Loucy (cell line): Measurements from ENCODE around the gene CENPP.

Experiments
- H2AFZ ChIP-seq: fragments of 200-600 bp; sonication (generic); 2 replicates; pipeline ENCODE4 v1.6.0; 2016; ENCODE audit warnings: antibody characterized with exemption, mild to moderate bottlenecking, low read length, moderate library complexity
- H3F3A ChIP-seq: fragments of 200-600 bp; 2 replicates; pipeline ENCODE4 v1.6.0; 2016; ENCODE audit warnings: antibody characterized with exemption, low read depth, mild to moderate bottlenecking
- H3K27me3 ChIP-seq: fragments of 200-600 bp; sonication (generic); 2 replicates; pipeline ENCODE4 v1.6.1; 2014; ENCODE audit warnings: low read length, mild to moderate bottlenecking; ENCODE audit not compliant: insufficient read depth, poor library complexity, severe bottlenecking
- H3K36me3 ChIP-seq: fragments of 200-600 bp; sonication (generic); 2 replicates; pipeline ENCODE4 v1.6.1; 2016; ENCODE audit warnings: low read length; ENCODE audit not compliant: insufficient read depth
- H3K4me1 ChIP-seq: fragments of 200-600 bp; sonication (generic); 2 replicates; pipeline ENCODE4 v1.5.1; 2014; ENCODE audit warnings: low read length, mild to moderate bottlenecking; ENCODE audit not compliant: insufficient read depth, poor library complexity, severe bottlenecking
- H3K4me2 ChIP-seq: fragments of 200-600 bp; sonication (generic); 2 replicates; pipeline ENCODE4 v1.6.0; 2014; ENCODE audit warnings: antibody characterized with exemption, low read length, low read depth, mild to moderate bottlenecking; ENCODE audit not compliant: poor library complexity, severe bottlenecking
- H3K4me3 ChIP-seq: fragments of 200-600 bp; sonication (generic); 2 replicates; pipeline ENCODE4 v1.5.1; 2014; ENCODE audit warnings: low read length, mild to moderate bottlenecking, mixed read lengths; ENCODE audit not compliant: poor library complexity, severe bottlenecking
- H3K79me2 ChIP-seq: fragments of 200-600 bp; sonication (generic); 2 replicates; pipeline ENCODE4 v1.6.1; 2014; ENCODE audit warnings: low read length; ENCODE audit not compliant: insufficient read depth
- H3K9ac ChIP-seq: fragments of 200-600 bp; sonication (generic); 2 replicates; pipeline ENCODE4 v1.6.0; 2014; ENCODE audit warnings: mild to moderate bottlenecking, low read depth, low read length, moderate library complexity; ENCODE audit not compliant: poor library complexity, severe bottlenecking
- H3K9me2 ChIP-seq: fragments of 200-600 bp; sonication (generic); replicated peaks from 2 replicates; pipeline ENCODE4 v1.6.1; 2016; ENCODE audit warnings: low read depth, low read length, mixed read lengths
- H3K9me3 ChIP-seq: fragments of 200-600 bp; sonication (generic); 2 replicates; pipeline ENCODE4 v1.6.1; 2014; ENCODE audit warnings: mild to moderate bottlenecking, antibody characterized with exemption, low read length, low read depth; ENCODE audit not compliant: insufficient read depth
- H4K20me1 ChIP-seq: fragments of 200-600 bp; sonication (generic); 2 replicates; pipeline ENCODE4 v1.6.0; 2014; ENCODE audit warnings: antibody characterized with exemption, low read length, mild to moderate bottlenecking; ENCODE audit not compliant: insufficient read depth, poor library complexity, severe bottlenecking
- CTCF ChIP-seq: fragments of 200-600 bp; sonication (generic); conservative IDR thresholded peaks from 2 replicates; pipeline ENCODE4 v1.5.1; 2014; ENCODE audit warnings: mild to moderate bottlenecking, antibody characterized with exemption, low read length
- EZH2phosphoT487 ChIP-seq: fragments of 200-600 bp; IDR thresholded peaks from 2 replicates; pipeline ENCODE4 v1.6.1; 2018; ENCODE audit warnings: antibody characterized with exemption, mild to moderate bottlenecking, moderate library complexity, borderline replicate concordance

Gene CENPP

GRCh38 chr9:92484563-92484962 is 158.8 kb downstream of the CENPP start:
- Histone ChIP-seq H2AFZ (no peak overlapping the region), H3K9ac (no peak overlapping the region), H3K9me3 (no peaks in the 10 kb centered on the region), H4K20me1 (no peaks in the 10 kb centered on the region), H3F3A (no peaks in the 10 kb centered on the region), H3K4me2 (no peak overlapping the region), H3K27me3 (no peaks in the 10 kb centered on the region), H3K9me2 (no peaks in the 10 kb centered on the region), H3K4me3 (no peak overlapping the region), H3K4me1 (peaks cover 22% of the 10 kb centered on the region), H3K36me3 (no peaks in the 10 kb centered on the region), H3K79me2 (no peaks in the 10 kb centered on the region)
- TF ChIP-seq EZH2phosphoT487 (no peak), CTCF (no peak)

GRCh38 chr9:92486371-92486770 is 160.6 kb downstream of the CENPP start:
- no peak overlapping the region for H3K9ac ChIP-seq
- no peaks in the 10 kb centered on the region for H3K79me2 ChIP-seq
- no peaks in the 10 kb centered on the region for H3F3A ChIP-seq
- no peak overlapping the region for H3K4me2 ChIP-seq
- no peak overlapping the region for H2AFZ ChIP-seq
- H3K4me1 ChIP-seq: peaks cover 19% of the 10 kb centered on the region
- no peaks in the 10 kb centered on the region for H3K27me3 ChIP-seq
- H3K9me3 ChIP-seq: no peaks in the 10 kb centered on the region
- no peaks in the 10 kb centered on the region for H3K9me2 ChIP-seq
- H3K4me3 ChIP-seq: no peak overlapping the region
- no peaks in the 10 kb centered on the region for H4K20me1 ChIP-seq
- TF ChIP-seq EZH2phosphoT487 (no peak), CTCF (no peak)
- no peaks in the 10 kb centered on the region for H3K36me3 ChIP-seq

GRCh38 chr9:92488681-92489550 is 163.2 kb downstream of the CENPP start:
- Histone ChIP-seq H3K4me1 (peaks cover 19% of the 10 kb centered on the region), H3K4me2 (no peak overlapping the region), H3K9me2 (no peaks in the 10 kb centered on the region), H2AFZ (no peak overlapping the region), H3K4me3 (no peak overlapping the region), H3K9me3 (no peaks in the 10 kb centered on the region), H4K20me1 (no peaks in the 10 kb centered on the region), H3K9ac (no peak overlapping the region), H3F3A (no peaks in the 10 kb centered on the region), H3K27me3 (no peaks in the 10 kb centered on the region), H3K79me2 (no peaks in the 10 kb centered on the region), H3K36me3 (no peaks in the 10 kb centered on the region)
- TF ChIP-seq CTCF (no peak), EZH2phosphoT487 (no peak)
